Measurements from ENCODE around the gene CMPK1.

DNA sequence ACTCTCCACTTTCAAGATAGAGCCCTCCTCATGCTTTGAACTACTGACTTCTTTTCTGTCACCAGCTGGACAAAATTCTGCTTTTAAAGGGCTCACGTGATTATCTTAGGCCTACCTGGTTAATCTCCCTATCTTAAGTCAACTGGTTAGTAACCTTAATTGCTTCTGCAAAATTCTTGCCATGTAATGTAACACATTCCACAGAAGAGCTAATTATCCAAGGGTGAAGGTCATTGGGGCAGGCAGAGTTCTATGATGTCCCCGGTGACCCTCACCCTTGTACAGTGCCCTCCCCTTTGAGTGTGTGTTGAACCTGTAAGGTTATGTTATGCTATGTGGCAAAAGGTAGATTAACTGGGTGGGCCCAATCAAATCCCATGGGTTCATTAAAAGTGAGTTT, 57.3 kb downstream of the CMPK1 start:
- TF ChIP-seq, protein P1, sequence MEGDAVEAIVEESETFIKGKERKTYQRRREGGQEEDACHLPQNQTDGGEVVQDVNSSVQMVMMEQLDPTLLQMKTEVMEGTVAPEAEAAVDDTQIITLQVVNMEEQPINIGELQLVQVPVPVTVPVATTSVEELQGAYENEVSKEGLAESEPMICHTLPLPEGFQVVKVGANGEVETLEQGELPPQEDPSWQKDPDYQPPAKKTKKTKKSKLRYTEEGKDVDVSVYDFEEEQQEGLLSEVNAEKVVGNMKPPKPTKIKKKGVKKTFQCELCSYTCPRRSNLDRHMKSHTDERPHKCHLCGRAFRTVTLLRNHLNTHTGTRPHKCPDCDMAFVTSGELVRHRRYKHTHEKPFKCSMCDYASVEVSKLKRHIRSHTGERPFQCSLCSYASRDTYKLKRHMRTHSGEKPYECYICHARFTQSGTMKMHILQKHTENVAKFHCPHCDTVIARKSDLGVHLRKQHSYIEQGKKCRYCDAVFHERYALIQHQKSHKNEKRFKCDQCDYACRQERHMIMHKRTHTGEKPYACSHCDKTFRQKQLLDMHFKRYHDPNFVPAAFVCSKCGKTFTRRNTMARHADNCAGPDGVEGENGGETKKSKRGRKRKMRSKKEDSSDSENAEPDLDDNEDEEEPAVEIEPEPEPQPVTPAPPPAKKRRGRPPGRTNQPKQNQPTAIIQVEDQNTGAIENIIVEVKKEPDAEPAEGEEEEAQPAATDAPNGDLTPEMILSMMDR (IDR thresholded peaks at IDR 0.05), result no peak
- no peak for TF ChIP-seq POLR2A (IDR thresholded peaks at IDR 0.05)

Measured in heart left ventricle (tissue), 13 donors.